Left ventricle myocardium inferior (tissue), 1 donor: ENCODE data around the gene LENEP. TPM values are rescaled to one million over a fixed set of nuclear protein-coding genes. Genes with fewer than 3 reads are reported as not detected.

ENCODE experiments used
- DNase-seq: peaks from one replicate; pipeline ENCODE4 v3.0.0-alpha.2; 2020
- H3K27ac ChIP-seq: fragments of 200-600 bp; replicated peaks from 2 replicates; pipeline ENCODE4 v1.8.0; 2021
- H3K27me3 ChIP-seq: fragments of 200-600 bp; 2 replicates; pipeline ENCODE4 v1.8.0; 2021; ENCODE audit warnings: low read depth
- H3K36me3 ChIP-seq: fragments of 200-600 bp; 2 replicates; pipeline ENCODE4 v1.8.0; 2021
- H3K4me1 ChIP-seq: fragments of 200-600 bp; 2 replicates; pipeline ENCODE4 v1.8.0; 2021
- H3K4me3 ChIP-seq: fragments of 200-600 bp; 2 replicates; pipeline ENCODE4 v1.8.0; 2021; ENCODE audit warnings: mild to moderate bottlenecking, moderate library complexity
- H3K9me3 ChIP-seq: fragments of 200-600 bp; replicated peaks from 2 replicates; pipeline ENCODE4 v1.8.0; 2021
- intact Hi-C: fragments of 100-400 bp; cut with micrococcal nuclease; formaldehyde crosslinking; loops from one replicate; pipeline ENCODE4 v1.11.0; 2022
- total RNA-seq: library from RNA; stranded (reverse); fragmentation: NEBNext Ultra II Directional; extraction: Animal tissue kit (Norgen Biotek cat#: 25700); gene quantifications from one replicate; pipeline ENCODE4 v1.2.1, GENCODE V29; 2021
- TF ChIP-seq, protein P1 (sequence below): fragments of 200-600 bp; IDR thresholded peaks from 2 replicates; pipeline ENCODE4 v1.8.0; 2021; ENCODE audit warnings: antibody characterized with exemption, mild to moderate bottlenecking, borderline replicate concordance
- donor health status: DM: no; HTN: yes; CAD: no; lungs with severe emphysema.

Gene LENEP
- total RNA-seq, 1 donor from 2014 or later, result not detected

DNA sequence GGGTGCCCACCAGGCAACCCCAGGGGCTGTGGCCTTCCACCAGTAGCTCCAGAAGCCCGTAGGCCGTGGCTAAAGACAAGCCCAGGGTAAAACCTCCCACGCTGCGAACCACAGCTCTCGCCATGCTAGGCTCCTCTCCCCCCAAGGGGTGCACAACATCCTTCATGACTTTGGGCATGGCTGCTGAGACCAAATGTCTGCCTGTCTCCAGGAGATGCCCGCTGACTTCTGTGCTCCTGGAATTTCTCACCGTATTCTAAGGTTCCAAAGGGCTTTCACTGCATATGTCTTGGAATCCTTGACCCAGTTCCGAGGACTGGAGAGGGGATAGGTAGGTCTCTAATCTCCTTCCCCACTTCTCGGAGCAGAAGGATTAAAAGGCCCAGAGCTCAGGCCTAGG is 40.1 kb downstream of the LENEP start, which contains the start of the genes DCST1 and DCST2:
Gene DCST1 (plus strand): TSS at position 301 of the 400 bp plus-strand sequence. CDS start 213 bp downstream, outside the sequence.
Gene DCST2 (minus strand): TSS at position 258 of the 400 bp plus-strand sequence. CDS start 80 bp downstream, at position 178.
- Histone ChIP-seq H3K36me3 (no peaks in the 10 kb centered on the region), H3K9me3 (no peaks in the 10 kb centered on the region), H3K4me3 (no peak within 1 kb of the TSS), H3K4me1 (peaks cover 5% of the 10 kb centered on the region), H3K27me3 (no peaks in the 10 kb centered on the region), H3K27ac (no peak within 1 kb of the TSS)
- intact Hi-C loops, result no loop called here
- TF ChIP-seq, protein P1, sequence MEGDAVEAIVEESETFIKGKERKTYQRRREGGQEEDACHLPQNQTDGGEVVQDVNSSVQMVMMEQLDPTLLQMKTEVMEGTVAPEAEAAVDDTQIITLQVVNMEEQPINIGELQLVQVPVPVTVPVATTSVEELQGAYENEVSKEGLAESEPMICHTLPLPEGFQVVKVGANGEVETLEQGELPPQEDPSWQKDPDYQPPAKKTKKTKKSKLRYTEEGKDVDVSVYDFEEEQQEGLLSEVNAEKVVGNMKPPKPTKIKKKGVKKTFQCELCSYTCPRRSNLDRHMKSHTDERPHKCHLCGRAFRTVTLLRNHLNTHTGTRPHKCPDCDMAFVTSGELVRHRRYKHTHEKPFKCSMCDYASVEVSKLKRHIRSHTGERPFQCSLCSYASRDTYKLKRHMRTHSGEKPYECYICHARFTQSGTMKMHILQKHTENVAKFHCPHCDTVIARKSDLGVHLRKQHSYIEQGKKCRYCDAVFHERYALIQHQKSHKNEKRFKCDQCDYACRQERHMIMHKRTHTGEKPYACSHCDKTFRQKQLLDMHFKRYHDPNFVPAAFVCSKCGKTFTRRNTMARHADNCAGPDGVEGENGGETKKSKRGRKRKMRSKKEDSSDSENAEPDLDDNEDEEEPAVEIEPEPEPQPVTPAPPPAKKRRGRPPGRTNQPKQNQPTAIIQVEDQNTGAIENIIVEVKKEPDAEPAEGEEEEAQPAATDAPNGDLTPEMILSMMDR, result no peak
- DNase-seq, result no peak

DNA sequence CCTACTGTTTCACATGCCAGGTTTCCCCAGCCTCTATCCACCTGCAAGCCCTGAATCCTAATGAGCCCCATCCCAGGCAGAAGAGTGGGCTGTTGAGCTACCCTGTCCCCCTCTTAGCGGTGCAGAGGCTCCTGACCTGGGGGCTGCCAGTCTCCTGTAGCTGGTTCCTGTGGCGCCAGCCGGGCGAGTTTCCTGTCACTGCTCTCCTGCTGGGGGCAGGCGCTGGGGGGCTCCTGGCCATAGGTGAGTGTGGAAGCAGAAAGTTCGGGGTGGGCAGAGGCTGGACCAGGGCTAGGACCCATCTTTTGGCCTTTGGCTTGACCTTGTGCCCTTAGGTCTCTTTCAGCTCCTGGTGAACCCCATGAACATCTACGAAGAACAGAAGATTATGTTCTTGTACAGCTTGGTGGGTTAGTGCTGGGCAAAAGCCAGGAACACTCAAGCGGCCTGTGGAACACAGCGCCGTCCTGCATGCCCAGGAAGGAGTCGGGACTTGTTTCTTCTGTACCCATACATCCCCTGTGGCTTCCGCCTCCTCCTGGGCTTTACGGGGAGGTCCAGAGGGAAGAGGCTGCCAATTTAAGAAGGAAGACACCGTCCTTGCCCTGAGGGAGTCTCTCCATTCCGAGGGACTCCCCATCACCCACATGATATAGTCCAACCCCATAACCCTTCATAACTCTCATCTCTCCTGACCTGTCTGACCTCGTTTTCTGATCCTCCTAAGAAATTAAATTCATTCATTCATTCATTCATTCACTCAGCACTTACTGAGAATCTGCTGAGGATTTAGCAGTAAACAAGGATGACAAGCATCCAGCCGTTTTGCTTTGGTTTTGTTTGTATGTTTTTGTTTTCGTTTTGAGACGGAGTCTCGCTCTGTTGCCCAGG is 41.2 kb downstream of the LENEP start:
- TF ChIP-seq, protein P1, result no peak
- no peak for DNase-seq
- Histone ChIP-seq H3K27me3 (no peaks in the 10 kb centered on the region), H3K36me3 (no peaks in the 10 kb centered on the region), H3K4me3 (no peak overlapping the region), H3K9me3 (no peaks in the 10 kb centered on the region), H3K27ac (no peak overlapping the region), H3K4me1 (peaks cover 12% of the 10 kb centered on the region)
- intact Hi-C loops, result no loop called here

GRCh38 chr1:155035936-155036335 is 42.5 kb downstream of the LENEP start:
- TF ChIP-seq, protein P1, result no peak
- no peaks in the 10 kb centered on the region for H3K36me3 ChIP-seq
- H3K4me1 ChIP-seq, result peaks cover 12% of the 10 kb centered on the region
- DNase-seq, result no peak
- intact Hi-C loops, result no loop called here
- H3K9me3 ChIP-seq, result no peaks in the 10 kb centered on the region
- no peak overlapping the region for H3K4me3 ChIP-seq
- H3K27ac ChIP-seq, result no peak overlapping the region
- no peaks in the 10 kb centered on the region for H3K27me3 ChIP-seq

DNA sequence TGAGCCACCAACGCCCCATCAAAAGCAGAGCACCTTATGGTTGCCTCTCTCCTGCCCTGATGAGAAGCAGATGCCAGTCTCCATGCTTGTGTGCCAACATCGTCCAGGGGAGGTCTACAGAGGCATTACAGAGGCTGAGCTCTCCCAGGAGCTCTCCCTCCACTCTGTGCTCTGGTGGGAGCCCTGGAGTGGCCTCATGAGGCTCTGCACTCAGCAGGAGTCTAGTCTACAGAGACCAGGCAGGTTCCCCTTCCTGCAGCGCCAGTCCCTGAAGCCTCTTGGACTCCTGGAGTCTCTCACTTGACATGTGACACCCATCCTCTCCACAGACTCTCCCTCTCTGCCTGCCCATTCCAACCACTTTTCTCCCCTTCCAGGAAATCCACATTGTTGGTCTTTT is 43.7 kb downstream of the LENEP start:
- intact Hi-C loops, result no loop called here

DNA sequence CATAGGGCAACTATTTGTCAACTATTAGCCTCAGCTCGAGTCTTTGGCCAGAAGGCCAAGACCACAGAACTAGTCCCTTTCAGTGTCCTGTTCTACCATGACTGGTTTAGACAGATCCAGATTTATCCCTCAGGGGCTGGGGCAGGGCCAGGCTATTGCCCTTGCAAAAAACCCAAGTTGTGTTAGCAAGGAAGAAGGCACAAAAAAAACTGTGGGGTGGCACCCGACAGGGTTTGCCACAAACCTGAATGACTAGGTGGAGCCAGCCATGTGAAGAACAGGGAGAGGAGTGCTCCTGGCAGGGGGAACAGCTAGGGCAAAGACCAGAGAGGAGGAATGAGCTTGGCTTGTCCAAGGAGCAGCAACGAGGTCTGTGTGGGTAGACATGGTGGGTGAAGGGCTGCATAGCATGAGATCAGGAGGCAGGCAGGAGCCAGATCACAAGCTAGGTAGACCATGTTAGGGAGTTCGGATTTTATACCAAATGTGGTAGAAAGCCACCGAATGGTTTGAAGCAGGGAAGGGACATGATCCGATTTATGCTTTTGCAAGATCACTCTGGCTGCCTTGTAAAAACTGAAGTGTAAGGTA is 44.6 kb downstream of the LENEP start:
- intact Hi-C loops, result no loop called here

More for the DNA sequence above, 43.7 kb downstream of the LENEP start:
- H3K27ac ChIP-seq, result no peak overlapping the region
- no peak for DNase-seq
- no peaks in the 10 kb centered on the region for H3K27me3 ChIP-seq
- H3K4me1 ChIP-seq, result peaks cover 12% of the 10 kb centered on the region
- TF ChIP-seq, protein P1, result no peak
- H3K4me3 ChIP-seq, result no peak overlapping the region
- H3K36me3 ChIP-seq, result no peaks in the 10 kb centered on the region
- no peaks in the 10 kb centered on the region for H3K9me3 ChIP-seq

More for the DNA sequence above, 44.6 kb downstream of the LENEP start:
- DNase-seq, result no peak
- Histone ChIP-seq H3K9me3 (no peaks in the 10 kb centered on the region), H3K4me1 (peaks cover 12% of the 10 kb centered on the region), H3K4me3 (no peak overlapping the region), H3K27ac (no peak overlapping the region), H3K36me3 (no peaks in the 10 kb centered on the region), H3K27me3 (no peaks in the 10 kb centered on the region)
- TF ChIP-seq, protein P1, result no peak
